GM12875 (cell line): ENCODE measurements around the gene COL5A1.

Experiments
- H3K4me3 ChIP-seq: one replicate; pipeline ENCODE4 v1.5.1; 2011; ENCODE audit warnings: low read depth, low read length, control low read depth
- TF ChIP-seq, protein P1 (sequence below): IDR thresholded peaks from 2 replicates; pipeline ENCODE4 v1.5.1; 2011; ENCODE audit warnings: low read depth, mild to moderate bottlenecking, control low read depth, inconsistent platforms, low read length, moderate library complexity, borderline replicate concordance; ENCODE audit not compliant: insufficient read depth

COL5A1 gene

DNA sequence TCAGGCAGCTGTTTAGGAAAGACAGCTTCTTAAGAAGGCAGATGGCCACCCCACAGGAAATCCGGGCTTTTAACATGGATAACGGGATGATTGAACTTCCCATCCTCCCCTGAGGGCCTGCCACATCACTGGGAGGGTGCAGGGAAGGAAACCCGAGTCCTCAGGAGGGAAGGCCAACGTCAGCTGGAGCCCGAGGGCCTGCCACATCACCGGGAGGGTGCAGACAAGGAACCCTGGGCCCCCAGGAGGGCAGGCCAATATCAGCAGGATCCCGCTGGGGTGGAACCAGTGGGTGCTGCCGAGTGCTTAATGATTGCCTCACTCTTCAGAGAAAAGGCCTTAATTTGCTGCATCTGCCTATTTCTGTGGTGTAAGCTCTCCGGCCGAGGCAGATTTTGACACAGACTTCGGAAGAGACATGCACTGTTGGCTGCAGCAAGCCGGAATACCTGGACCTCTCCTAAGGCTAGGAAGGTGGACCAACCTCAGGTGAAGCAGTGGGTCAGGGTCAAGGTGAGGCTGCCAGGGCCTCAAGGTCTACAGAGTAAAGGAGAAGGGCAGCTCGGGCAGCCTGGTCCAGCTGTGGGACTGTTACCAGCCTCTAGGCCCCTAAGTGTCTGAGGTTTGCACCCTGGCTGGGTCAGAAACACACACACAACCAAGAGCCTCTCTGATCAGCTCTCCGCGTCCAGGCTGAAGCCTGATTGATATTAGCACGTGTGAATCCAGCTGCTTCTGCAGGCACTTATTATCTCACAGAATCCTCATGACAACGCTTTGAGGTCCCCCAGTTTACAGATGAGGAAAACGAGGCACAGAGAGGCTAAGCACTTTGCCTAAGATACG, 14.8 kb upstream of the COL5A1 start:
- TF ChIP-seq, protein P1, sequence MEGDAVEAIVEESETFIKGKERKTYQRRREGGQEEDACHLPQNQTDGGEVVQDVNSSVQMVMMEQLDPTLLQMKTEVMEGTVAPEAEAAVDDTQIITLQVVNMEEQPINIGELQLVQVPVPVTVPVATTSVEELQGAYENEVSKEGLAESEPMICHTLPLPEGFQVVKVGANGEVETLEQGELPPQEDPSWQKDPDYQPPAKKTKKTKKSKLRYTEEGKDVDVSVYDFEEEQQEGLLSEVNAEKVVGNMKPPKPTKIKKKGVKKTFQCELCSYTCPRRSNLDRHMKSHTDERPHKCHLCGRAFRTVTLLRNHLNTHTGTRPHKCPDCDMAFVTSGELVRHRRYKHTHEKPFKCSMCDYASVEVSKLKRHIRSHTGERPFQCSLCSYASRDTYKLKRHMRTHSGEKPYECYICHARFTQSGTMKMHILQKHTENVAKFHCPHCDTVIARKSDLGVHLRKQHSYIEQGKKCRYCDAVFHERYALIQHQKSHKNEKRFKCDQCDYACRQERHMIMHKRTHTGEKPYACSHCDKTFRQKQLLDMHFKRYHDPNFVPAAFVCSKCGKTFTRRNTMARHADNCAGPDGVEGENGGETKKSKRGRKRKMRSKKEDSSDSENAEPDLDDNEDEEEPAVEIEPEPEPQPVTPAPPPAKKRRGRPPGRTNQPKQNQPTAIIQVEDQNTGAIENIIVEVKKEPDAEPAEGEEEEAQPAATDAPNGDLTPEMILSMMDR, result no peak
- H3K4me3 ChIP-seq, result no peak overlapping the region

DNA sequence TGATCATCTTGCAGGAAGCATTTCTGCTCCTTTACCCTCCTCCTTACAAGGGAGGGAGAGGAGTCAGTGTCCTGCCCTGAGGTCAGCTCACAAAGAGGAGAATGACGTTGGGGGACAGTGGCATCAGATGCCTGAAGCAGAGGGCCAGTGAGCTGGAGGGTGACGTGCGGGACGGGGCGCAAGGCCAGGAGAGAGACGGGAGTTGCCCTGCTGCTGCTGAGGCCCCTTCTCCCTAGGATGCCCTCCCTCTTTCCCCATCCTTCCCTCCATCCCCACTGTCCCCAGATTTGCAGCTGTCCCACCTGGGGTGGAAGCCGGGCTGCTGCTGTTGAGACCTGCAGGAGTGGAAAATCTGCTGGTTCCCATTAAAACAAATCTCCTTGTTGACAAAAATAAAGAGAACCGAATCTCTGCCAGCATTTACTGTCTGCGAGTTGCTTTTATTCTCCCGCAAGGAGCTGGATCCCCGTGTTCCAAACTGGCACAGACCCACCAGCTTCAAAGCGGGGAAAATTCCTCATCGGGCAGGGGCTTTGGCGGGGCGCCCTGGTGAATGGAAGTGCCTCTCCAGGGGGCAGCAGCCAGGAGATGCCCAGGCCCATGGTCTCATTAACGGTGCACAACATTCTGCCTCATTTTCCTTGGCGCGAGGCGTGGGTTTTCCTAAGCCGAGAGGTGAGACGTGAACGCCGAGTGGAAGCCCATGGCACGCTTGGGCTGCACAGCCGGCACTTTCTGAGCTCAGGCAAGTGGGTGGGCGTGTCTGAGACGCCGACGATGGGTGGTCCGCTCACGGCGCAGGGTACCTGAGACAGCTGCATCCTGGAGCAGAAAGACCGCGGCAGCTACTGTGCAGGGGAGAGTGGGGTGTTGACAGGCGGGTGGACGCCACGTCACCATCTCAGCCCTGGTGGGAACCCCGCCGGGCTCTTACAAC, 13.9 kb upstream of the COL5A1 start:
- no peak overlapping the region for H3K4me3 ChIP-seq
- TF ChIP-seq, protein P1, result no peak

DNA sequence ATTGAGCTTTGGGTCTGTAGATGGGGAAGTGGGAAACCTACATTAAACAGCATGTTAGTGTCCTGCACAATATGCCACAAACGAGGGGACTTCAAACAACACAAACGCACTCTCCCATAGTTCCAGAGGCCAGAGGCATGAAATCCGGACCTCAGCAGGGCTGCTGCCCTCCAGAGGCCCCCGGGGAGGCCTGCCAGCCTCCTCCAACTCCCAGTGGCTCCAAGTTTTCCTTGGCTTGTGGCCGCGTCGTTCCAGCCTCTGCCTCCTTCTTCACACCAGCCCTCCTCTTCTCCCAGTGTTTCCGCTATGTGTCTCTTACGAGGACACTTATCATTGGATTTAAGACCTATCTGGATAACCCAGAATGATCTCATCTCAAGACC, 13.3 kb upstream of the COL5A1 start:
- no peak overlapping the region for H3K4me3 ChIP-seq
- TF ChIP-seq, protein P1, result no peak

- H3K4me3 ChIP-seq, result no peak overlapping the region
- TF ChIP-seq, protein P1, result no peak
These were observed 12.5 kb upstream of the COL5A1 start for GRCh38 chr9:134629061-134629585.

DNA sequence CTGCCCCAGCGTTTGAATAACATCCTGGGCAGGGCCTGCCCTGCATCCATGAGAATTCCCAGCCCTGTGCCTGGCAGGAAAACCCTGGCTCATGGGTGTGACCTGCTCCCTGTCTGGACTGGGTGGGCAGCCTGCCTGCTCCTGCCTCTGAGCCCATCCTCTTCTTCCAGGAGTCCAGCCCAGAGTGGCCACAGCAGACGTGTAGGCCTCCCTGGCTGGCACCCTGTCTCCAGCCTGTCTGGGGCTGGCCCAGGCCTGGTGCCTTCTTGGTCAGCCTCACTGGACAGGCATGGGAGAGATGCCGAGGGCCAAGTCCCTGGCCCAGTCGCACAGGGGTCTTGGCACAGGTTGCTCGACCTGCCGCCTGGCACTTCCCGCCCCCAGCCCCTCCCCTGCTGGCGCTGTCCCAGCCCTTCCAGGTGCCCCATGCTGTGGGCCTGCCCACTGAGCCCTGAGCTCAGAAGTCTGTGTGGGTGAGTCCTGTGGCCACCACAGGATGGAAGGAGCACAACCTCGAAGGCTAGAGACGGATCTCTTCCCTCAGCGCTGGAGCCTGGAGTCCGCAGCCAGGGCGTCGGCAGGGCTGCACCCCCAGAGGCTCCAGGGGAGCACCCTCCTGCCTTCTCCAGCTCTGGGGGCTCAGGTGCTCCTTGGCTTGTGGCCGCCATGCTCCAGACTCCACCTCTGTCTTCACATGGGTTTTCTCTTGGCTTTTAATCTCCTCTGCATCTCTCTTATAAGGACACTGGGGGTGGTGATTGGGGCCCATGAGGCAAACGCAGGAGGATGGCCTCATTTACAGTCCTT, 11.8 kb upstream of the COL5A1 start:
- TF ChIP-seq, protein P1, result no peak
- no peak overlapping the region for H3K4me3 ChIP-seq

GRCh38 chr9:134630393-134630790, 11.2 kb upstream of the COL5A1 start:
- TF ChIP-seq, protein P1, result no peak
- H3K4me3 ChIP-seq, result no peak overlapping the region
